ENCODE results near the gene GFAP.

DNA sequence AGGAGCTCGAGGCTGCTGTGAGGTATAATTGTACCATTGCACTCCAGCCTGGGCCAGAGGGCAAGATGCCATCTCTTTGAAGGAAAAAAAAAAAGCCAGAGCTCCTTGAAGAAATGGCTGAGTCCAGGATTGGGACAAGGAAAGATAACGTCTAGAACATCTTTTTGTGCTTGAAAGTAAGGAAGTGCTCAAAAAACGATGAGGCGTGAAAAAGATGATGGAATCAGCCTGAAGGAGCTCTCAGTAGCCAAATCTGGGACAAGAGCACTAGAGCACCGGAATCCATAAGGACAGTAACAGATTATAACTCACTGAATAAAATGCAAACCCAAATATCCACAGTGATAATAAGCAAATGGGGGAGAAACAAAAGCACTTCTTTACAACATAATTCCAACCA lies 38.2 kb downstream of the GFAP start:
- TF ChIP-seq, protein P1, sequence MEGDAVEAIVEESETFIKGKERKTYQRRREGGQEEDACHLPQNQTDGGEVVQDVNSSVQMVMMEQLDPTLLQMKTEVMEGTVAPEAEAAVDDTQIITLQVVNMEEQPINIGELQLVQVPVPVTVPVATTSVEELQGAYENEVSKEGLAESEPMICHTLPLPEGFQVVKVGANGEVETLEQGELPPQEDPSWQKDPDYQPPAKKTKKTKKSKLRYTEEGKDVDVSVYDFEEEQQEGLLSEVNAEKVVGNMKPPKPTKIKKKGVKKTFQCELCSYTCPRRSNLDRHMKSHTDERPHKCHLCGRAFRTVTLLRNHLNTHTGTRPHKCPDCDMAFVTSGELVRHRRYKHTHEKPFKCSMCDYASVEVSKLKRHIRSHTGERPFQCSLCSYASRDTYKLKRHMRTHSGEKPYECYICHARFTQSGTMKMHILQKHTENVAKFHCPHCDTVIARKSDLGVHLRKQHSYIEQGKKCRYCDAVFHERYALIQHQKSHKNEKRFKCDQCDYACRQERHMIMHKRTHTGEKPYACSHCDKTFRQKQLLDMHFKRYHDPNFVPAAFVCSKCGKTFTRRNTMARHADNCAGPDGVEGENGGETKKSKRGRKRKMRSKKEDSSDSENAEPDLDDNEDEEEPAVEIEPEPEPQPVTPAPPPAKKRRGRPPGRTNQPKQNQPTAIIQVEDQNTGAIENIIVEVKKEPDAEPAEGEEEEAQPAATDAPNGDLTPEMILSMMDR (IDR thresholded peaks at IDR 0.05; ENCODE audit: low read depth, low read length, missing input control) = no peak
- TF ChIP-seq, protein P2, sequence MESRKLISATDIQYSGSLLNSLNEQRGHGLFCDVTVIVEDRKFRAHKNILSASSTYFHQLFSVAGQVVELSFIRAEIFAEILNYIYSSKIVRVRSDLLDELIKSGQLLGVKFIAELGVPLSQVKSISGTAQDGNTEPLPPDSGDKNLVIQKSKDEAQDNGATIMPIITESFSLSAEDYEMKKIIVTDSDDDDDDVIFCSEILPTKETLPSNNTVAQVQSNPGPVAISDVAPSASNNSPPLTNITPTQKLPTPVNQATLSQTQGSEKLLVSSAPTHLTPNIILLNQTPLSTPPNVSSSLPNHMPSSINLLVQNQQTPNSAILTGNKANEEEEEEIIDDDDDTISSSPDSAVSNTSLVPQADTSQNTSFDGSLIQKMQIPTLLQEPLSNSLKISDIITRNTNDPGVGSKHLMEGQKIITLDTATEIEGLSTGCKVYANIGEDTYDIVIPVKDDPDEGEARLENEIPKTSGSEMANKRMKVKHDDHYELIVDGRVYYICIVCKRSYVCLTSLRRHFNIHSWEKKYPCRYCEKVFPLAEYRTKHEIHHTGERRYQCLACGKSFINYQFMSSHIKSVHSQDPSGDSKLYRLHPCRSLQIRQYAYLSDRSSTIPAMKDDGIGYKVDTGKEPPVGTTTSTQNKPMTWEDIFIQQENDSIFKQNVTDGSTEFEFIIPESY (IDR thresholded peaks at IDR 0.05) = no peak
- no peak for TF ChIP-seq GABPA (IDR thresholded peaks at IDR 0.05 in 1 of 2, conservative IDR thresholded peaks at IDR 0.05 in 1 of 2)
- no peak for TF ChIP-seq NR2F2 (IDR thresholded peaks at IDR 0.05)
- TF ChIP-seq, protein P3, sequence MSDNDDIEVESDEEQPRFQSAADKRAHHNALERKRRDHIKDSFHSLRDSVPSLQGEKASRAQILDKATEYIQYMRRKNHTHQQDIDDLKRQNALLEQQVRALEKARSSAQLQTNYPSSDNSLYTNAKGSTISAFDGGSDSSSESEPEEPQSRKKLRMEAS (IDR thresholded peaks at IDR 0.05) = no peak
- no peak for TF ChIP-seq TAF1 (conservative IDR thresholded peaks at IDR 0.05)
- no peak for TF ChIP-seq SP1 (IDR thresholded peaks at IDR 0.05)

Measured in liver (tissue), 3 donors.